HCT116 (cell line): ENCODE data around the gene EIPR1. TPM values are rescaled to one million over a fixed set of nuclear protein-coding genes. Genes with fewer than 3 reads are reported as not detected.

ENCODE experiments used
- ATAC-seq: fragments of 200-7000 bp; cut with Tn5 transposase; 2 replicates; pipeline ENCODE4 v1.9.1; 2020; ENCODE audit warnings: mild to moderate bottlenecking, moderate library complexity
- BruUV-seq: library from RNA; stranded (reverse); fragments of 400-500 nt; replicated peaks from 2 replicates; lab custom pipeline; 2021; lab: Mats Ljungman, UMichigan
- CTCF ChIA-PET: fragments of 300-600 bp; sonication (Branson Sonifier 250); formaldehyde crosslinking; loops from one replicate; lab custom pipeline; 2021; ENCODE audit warnings: antibody characterized with exemption; lab: Charles Lee
- POLR2A ChIA-PET: fragments of 300-600, 350-600 bp; sonication (Branson Sonifier 250); formaldehyde crosslinking; loops from one replicate; lab custom pipeline; 2021; ENCODE audit warnings: antibody characterized with exemption; lab: Charles Lee
- RAD21 ChIA-PET, 2 experiments: fragments of 300-600 bp; sonication (Branson Sonifier 250); formaldehyde crosslinking; loops; one replicate each; lab custom pipeline; 2023; ENCODE audit warnings: low total read pairs in 2 of 2; ENCODE audit not compliant: uncharacterized antibody in 2 of 2, unreplicated experiment in 2 of 2, low non-redundant PET in 1 of 2; lab: Charles Lee
- DNase-seq: peaks from one replicate; pipeline ENCODE4 v3.0.0-alpha.2; 2010; ENCODE audit warnings: low read depth, low spot score
- H2AFZ ChIP-seq: fragments of 200-600 bp; shearing (Covaris generic), sonication (generic); 2 replicates; pipeline ENCODE4 v1.6.1; 2017; ENCODE audit warnings: low read depth, mixed run types, mixed read lengths, antibody characterized with exemption, low read length; ENCODE audit not compliant: poor library complexity, severe bottlenecking
- H3K27ac ChIP-seq: 2 replicates; pipeline ENCODE4 v1.5.1; 2012; ENCODE audit warnings: low read depth, low read length
- H3K27me3 ChIP-seq: fragments of 200-600 bp; sonication (generic); 2 replicates; pipeline ENCODE4 v1.6.1; 2016; ENCODE audit warnings: mixed run types, low read length, mixed read lengths; ENCODE audit not compliant: insufficient read depth
- H3K36me3 ChIP-seq, 2 experiments: fragments of 200-500 bp in 1 of 2; fragments of 200-600 bp in 1 of 2; sonication (Bioruptor generic) in 1 of 2; sonication (generic) in 1 of 2; 2 replicates each; pipeline versions ENCODE4 v1.5.1 to v1.6.1; 2014 to 2016; ENCODE audit warnings: low read length in 2 of 2, inconsistent platforms in 1 of 2, mixed read lengths in 1 of 2, mixed run types in 1 of 2; ENCODE audit not compliant: insufficient read depth in 2 of 2, control insufficient read depth in 1 of 2
- H3K4me1 ChIP-seq, 2 experiments: fragments of 200-600 bp in 1 of 2; sonication (generic) in 1 of 2; 2 replicates each; pipeline versions ENCODE4 v1.5.1 to v1.6.1; 2012 to 2017; ENCODE audit warnings: low read length in 2 of 2, inconsistent platforms in 1 of 2, mild to moderate bottlenecking in 1 of 2, mixed read lengths in 1 of 2, mixed run types in 1 of 2, moderate library complexity in 1 of 2; ENCODE audit not compliant: insufficient read depth in 2 of 2, control insufficient read depth in 1 of 2
- H3K4me2 ChIP-seq: fragments of 200-600 bp; sonication (generic); 2 replicates; pipeline ENCODE4 v1.6.1; 2017; ENCODE audit warnings: mixed run types, low read length, mixed read lengths
- H3K4me3 ChIP-seq, 2 experiments: fragments of 200-600 bp in 1 of 2; sonication (generic) in 1 of 2; replicated peaks in 1 of 2; 2 replicates each; pipeline ENCODE4 v1.5.1; 2011 to 2016; ENCODE audit warnings: low read length in 2 of 2, control low read depth in 1 of 2, low read depth in 1 of 2, mild to moderate bottlenecking in 1 of 2, mixed read lengths in 1 of 2, mixed run types in 1 of 2
- H3K79me2 ChIP-seq: fragments of 200-600 bp; sonication (generic); 2 replicates; pipeline ENCODE4 v1.6.1; 2017; ENCODE audit warnings: mild to moderate bottlenecking, mixed run types, low read length, moderate library complexity, mixed read lengths; ENCODE audit not compliant: insufficient read depth
- H3K9ac ChIP-seq: fragments of 200-600 bp; sonication (generic); 2 replicates; pipeline ENCODE4 v1.6.1; 2016; ENCODE audit warnings: low read length, mixed read lengths
- H3K9me2 ChIP-seq: fragments of 200-600 bp; sonication (generic), shearing (Covaris generic); 2 replicates; pipeline ENCODE4 v1.6.1; 2017; ENCODE audit warnings: mixed run types, mild to moderate bottlenecking, moderate library complexity; ENCODE audit not compliant: insufficient read depth
- H3K9me3 ChIP-seq, 2 experiments: fragments of 200-500 bp in 1 of 2; fragments of 200-600 bp in 1 of 2; sonication (Bioruptor generic) in 1 of 2; sonication (generic) in 1 of 2; 2 replicates each; pipeline ENCODE4 v1.6.1; 2014 to 2017; ENCODE audit warnings: low read length in 2 of 2, mixed read lengths in 2 of 2, inconsistent platforms in 1 of 2, low read depth in 1 of 2, mild to moderate bottlenecking in 1 of 2, mixed run types in 1 of 2, moderate library complexity in 1 of 2; ENCODE audit not compliant: control insufficient read depth in 1 of 2, insufficient read depth in 1 of 2
- H4K20me1 ChIP-seq: fragments of 200-600 bp; sonication (generic), shearing (Covaris generic); 2 replicates; pipeline ENCODE4 v1.6.1; 2017; ENCODE audit warnings: mixed run types, mild to moderate bottlenecking, moderate library complexity; ENCODE audit not compliant: insufficient read depth
- ATF3 ChIP-seq: IDR thresholded peaks from 2 replicates; pipeline ENCODE4 v1.6.1; 2012
- CTCF ChIP-seq, 3 experiments: fragments of 200-600 bp in 1 of 3; sonication (generic) in 1 of 3; IDR thresholded peaks in 2 of 3; conservative IDR thresholded peaks in 1 of 3; 2 replicates each; pipeline ENCODE4 v1.5.1; 2012 to 2017; ENCODE audit warnings: low read depth in 2 of 3, low read length in 2 of 3, antibody characterized with exemption in 1 of 3, borderline replicate concordance in 1 of 3, control low read depth in 1 of 3, mild to moderate bottlenecking in 1 of 3, mixed read lengths in 1 of 3, mixed run types in 1 of 3, moderate library complexity in 1 of 3; ENCODE audit not compliant: insufficient read depth in 1 of 3
- EGR1 ChIP-seq: IDR thresholded peaks from 2 replicates; pipeline ENCODE4 v1.6.1; 2012; ENCODE audit warnings: low read depth
- EZH2phosphoT487 ChIP-seq: fragments of 200-600 bp; IDR thresholded peaks from 2 replicates; pipeline ENCODE4 v1.6.1; 2018; ENCODE audit warnings: antibody characterized with exemption, borderline replicate concordance
- POLR2AphosphoS5 ChIP-seq: IDR thresholded peaks from 2 replicates; pipeline ENCODE4 v1.6.1; 2011; ENCODE audit warnings: mild to moderate bottlenecking, low read depth, low read length, moderate library complexity
- REST ChIP-seq: IDR thresholded peaks from 2 replicates; pipeline ENCODE4 v1.6.1; 2012; ENCODE audit warnings: low read depth
- SIN3A ChIP-seq: IDR thresholded peaks from 2 replicates; pipeline ENCODE4 v1.6.1; 2012; ENCODE audit warnings: low read depth
- SRF ChIP-seq: IDR thresholded peaks from 2 replicates; pipeline ENCODE4 v1.6.1; 2012; ENCODE audit warnings: low read depth
- YY1 ChIP-seq: IDR thresholded peaks from 2 replicates; pipeline ENCODE4 v1.6.1; 2011; ENCODE audit warnings: low read length, low read depth, moderate library complexity, mild to moderate bottlenecking; ENCODE audit not compliant: insufficient replicate concordance; ENCODE audit errors: extremely low read depth
- ZNF274 ChIP-seq: fragments of 200-500 bp; sonication (Bioruptor generic); IDR thresholded peaks from 2 replicates; pipeline ENCODE4 v1.6.1; 2014; ENCODE audit warnings: mild to moderate bottlenecking, low read depth, low read length, inconsistent platforms
- intact Hi-C: fragments of 100-400 bp; cut with micrococcal nuclease; formaldehyde crosslinking; loops from 2 replicates; pipeline ENCODE4 v1.10.0; 2022
- total RNA-seq: library from RNA; stranded (reverse); gene quantifications from one replicate; pipeline ENCODE4 v1.2.1, GENCODE V29; 2021; ENCODE audit not compliant: unreplicated experiment

Gene EIPR1
- total RNA-seq, 1 experiment from 2014 or later: 36.9 TPM

- no peak for DNase-seq
- Histone ChIP-seq H2AFZ (no peak overlapping the region), H3K4me3 (no peak overlapping the region), H3K9ac (no peak overlapping the region), H3K36me3 (peaks cover 0 to 4% of the 10 kb centered on the region in 2 experiments; a peak in 1 of 4 replicates), H3K4me1 (no peaks in the 10 kb centered on the region), H3K27ac (no peak overlapping the region), H3K9me3 (no peaks in the 10 kb centered on the region), H3K9me2 (no peaks in the 10 kb centered on the region), H4K20me1 (no peaks in the 10 kb centered on the region), H3K27me3 (no peaks in the 10 kb centered on the region), H3K79me2 (peaks cover 19% of the 10 kb centered on the region; the same call in 1 of the 2 replicates), H3K4me2 (no peak overlapping the region)
- no TSS peak for BruUV-seq
- TF ChIP-seq ATF3 (no peak), YY1 (no peak), SRF (no peak), POLR2AphosphoS5 (no peak), EZH2phosphoT487 (no peak), REST (no peak), SIN3A (no peak), ZNF274 (no peak), CTCF (IDR thresholded peaks at IDR 0.05 in 2 of 3, conservative IDR thresholded peaks at IDR 0.05 in 1 of 3; ENCODE audit: borderline replicate concordance in 1 of 3, insufficient read depth in 1 of 3, low read depth in 2 of 3, low read length in 2 of 3) (no peak), EGR1 (no peak)
- ATAC-seq: no peak
- ChIA-PET CTCF (no interaction called here), POLR2A (no interaction called here), RAD21 (no interaction called here)
- intact Hi-C loops: no loop called here
Measured at GRCh38 chr2:3332133-3332532, 45.5 kb downstream of the EIPR1 start.
